Activated CD8-positive, alpha-beta memory T cell treated with anti-CD3 and anti-CD28 coated beads, Interleukin-2, amount 10 ng/mL, durations not matched to agents 7 days and 5 days (primary cell): ENCODE measurements around the gene PPP1R13B. TPM values are rescaled to one million over a fixed set of nuclear protein-coding genes. Genes with fewer than 3 reads are reported as not detected.

Experiments used
- ATAC-seq: fragments of 150-1000 bp; cut with Tn5 transposase; one replicate; pipeline ENCODE4 v1.10.0; 2021; ENCODE audit warnings: moderate library complexity
- CTCF ChIA-PET: fragments of 350-600 bp; sonication (Branson Sonifier 250); formaldehyde crosslinking; loops from one replicate; lab custom pipeline; 2021; ENCODE audit warnings: antibody characterized with exemption; lab: Charles Lee
- DNase-seq: peaks from one replicate; pipeline ENCODE4 v3.0.0-alpha.2; 2020
- H3K27ac Mint-ChIP-seq: one replicate; pipeline ENCODE4 v1.8.0; 2021; ENCODE audit warnings: mild to moderate bottlenecking, mixed read lengths
- H3K27me3 Mint-ChIP-seq: one replicate; pipeline ENCODE4 v1.8.0; 2021; ENCODE audit warnings: mixed read lengths
- H3K36me3 Mint-ChIP-seq: one replicate; pipeline ENCODE4 v1.8.0; 2021; ENCODE audit warnings: mild to moderate bottlenecking, mixed read lengths
- H3K4me1 Mint-ChIP-seq: one replicate; pipeline ENCODE4 v1.8.0; 2021; ENCODE audit warnings: mixed read lengths
- H3K4me3 Mint-ChIP-seq: one replicate; pipeline ENCODE4 v1.8.0; 2021; ENCODE audit warnings: mild to moderate bottlenecking, moderate library complexity, mixed read lengths
- H3K9me3 Mint-ChIP-seq: one replicate; pipeline ENCODE4 v1.8.0; 2022; ENCODE audit warnings: low read depth, mixed read lengths
- total RNA-seq, 2 experiments: library from RNA; stranded (reverse); gene quantifications; one replicate each; pipeline ENCODE4 v1.2.3, GENCODE V29; 2021

Gene PPP1R13B
- total RNA-seq, 2 experiments from 2014 or later: 8.6 to 11.7 TPM

- H3K4me1 Mint-ChIP-seq: peaks cover 3% of the 10 kb centered on the region
- no peaks in the 10 kb centered on the region for H3K9me3 Mint-ChIP-seq
- H3K27ac Mint-ChIP-seq: no peak overlapping the region
- no peak for ATAC-seq
- no peak overlapping the region for H3K4me3 Mint-ChIP-seq
- DNase-seq: no peak
- CTCF ChIA-PET: no interaction called here
- no peaks in the 10 kb centered on the region for H3K36me3 Mint-ChIP-seq
- H3K27me3 Mint-ChIP-seq: peaks cover 8% of the 10 kb centered on the region
These were observed 14.3 kb upstream of the PPP1R13B start for GRCh38 chr14:103861413-103862392.

GRCh38 chr14:103859416-103860202 is 12.2 kb upstream of the PPP1R13B start:
- CTCF ChIA-PET: no interaction called here
- H3K4me3 Mint-ChIP-seq: no peak overlapping the region
- no peak overlapping the region for H3K27ac Mint-ChIP-seq
- no peaks in the 10 kb centered on the region for H3K36me3 Mint-ChIP-seq
- H3K9me3 Mint-ChIP-seq: no peaks in the 10 kb centered on the region
- ATAC-seq (no peak), DNase-seq (no peak)
- peaks cover 8% of the 10 kb centered on the region for H3K27me3 Mint-ChIP-seq
- H3K4me1 Mint-ChIP-seq: peaks cover 3% of the 10 kb centered on the region

GRCh38 chr14:103858063-103858781 is 10.8 kb upstream of the PPP1R13B start:
- CTCF ChIA-PET: no interaction called here
- Mint-ChIP-seq H3K27ac (no peak overlapping the region), H3K9me3 (no peaks in the 10 kb centered on the region), H3K4me3 (no peak overlapping the region), H3K27me3 (peaks cover 8% of the 10 kb centered on the region), H3K4me1 (peaks cover 3% of the 10 kb centered on the region), H3K36me3 (no peaks in the 10 kb centered on the region)
- no peak for DNase-seq
- peak; percentile 53 for ATAC-seq

- DNase-seq (no peak), ATAC-seq (no peak)
- H3K27ac Mint-ChIP-seq: no peak overlapping the region
- CTCF ChIA-PET: no interaction called here
- no peak overlapping the region for H3K4me3 Mint-ChIP-seq
- no peaks in the 10 kb centered on the region for H3K9me3 Mint-ChIP-seq
- peaks cover 3% of the 10 kb centered on the region for H3K4me1 Mint-ChIP-seq
- peaks cover 6% of the 10 kb centered on the region for H3K27me3 Mint-ChIP-seq
- no peaks in the 10 kb centered on the region for H3K36me3 Mint-ChIP-seq
These were observed 9.9 kb upstream of the PPP1R13B start for GRCh38 chr14:103857256-103857655.

- CTCF ChIA-PET: no interaction called here
- Mint-ChIP-seq H3K9me3 (no peaks in the 10 kb centered on the region), H3K27me3 (peaks cover 4% of the 10 kb centered on the region), H3K4me3 (no peak overlapping the region), H3K36me3 (no peaks in the 10 kb centered on the region), H3K4me1 (peaks cover 3% of the 10 kb centered on the region), H3K27ac (no peak overlapping the region)
- DNase-seq (no peak), ATAC-seq (no peak)
These were observed 9.2 kb upstream of the PPP1R13B start for GRCh38 chr14:103856607-103857006.

- DNase-seq: no peak
- Mint-ChIP-seq H3K4me1 (peaks cover 3% of the 10 kb centered on the region), H3K4me3 (no peak overlapping the region), H3K27ac (no peak overlapping the region), H3K27me3 (no peaks in the 10 kb centered on the region), H3K36me3 (no peaks in the 10 kb centered on the region), H3K9me3 (no peaks in the 10 kb centered on the region)
- no peak for ATAC-seq
- CTCF ChIA-PET: no interaction called here
These were observed 8.7 kb upstream of the PPP1R13B start for GRCh38 chr14:103856105-103856504.

- no peaks in the 10 kb centered on the region for H3K9me3 Mint-ChIP-seq
- peaks cover 3% of the 10 kb centered on the region for H3K4me1 Mint-ChIP-seq
- ATAC-seq (no peak), DNase-seq (no peak)
- H3K36me3 Mint-ChIP-seq: no peaks in the 10 kb centered on the region
- H3K27ac Mint-ChIP-seq: no peak overlapping the region
- CTCF ChIA-PET: no interaction called here
- no peaks in the 10 kb centered on the region for H3K27me3 Mint-ChIP-seq
- no peak overlapping the region for H3K4me3 Mint-ChIP-seq
These were observed 8.3 kb upstream of the PPP1R13B start for GRCh38 chr14:103855734-103856095.

- Mint-ChIP-seq H3K27me3 (no peaks in the 10 kb centered on the region), H3K4me3 (no peak overlapping the region), H3K9me3 (no peaks in the 10 kb centered on the region), H3K27ac (no peak overlapping the region), H3K4me1 (peaks cover 3% of the 10 kb centered on the region), H3K36me3 (no peaks in the 10 kb centered on the region)
- ATAC-seq (no peak), DNase-seq (no peak)
- CTCF ChIA-PET: no interaction called here
These were observed 7.7 kb upstream of the PPP1R13B start for GRCh38 chr14:103854822-103855733.

GRCh38 chr14:103854017-103854808 is 6.8 kb upstream of the PPP1R13B start:
- CTCF ChIA-PET: no interaction called here
- H3K4me1 Mint-ChIP-seq: peaks cover 3% of the 10 kb centered on the region
- ATAC-seq (no peak), DNase-seq (no peak)
- H3K27me3 Mint-ChIP-seq: no peaks in the 10 kb centered on the region
- H3K4me3 Mint-ChIP-seq: no peak overlapping the region
- H3K27ac Mint-ChIP-seq: no peak overlapping the region
- no peaks in the 10 kb centered on the region for H3K9me3 Mint-ChIP-seq
- H3K36me3 Mint-ChIP-seq: no peaks in the 10 kb centered on the region

- H3K36me3 Mint-ChIP-seq: peaks cover 4% of the 10 kb centered on the region
- no peak overlapping the region for H3K27ac Mint-ChIP-seq
- no peak for ATAC-seq
- no peaks in the 10 kb centered on the region for H3K9me3 Mint-ChIP-seq
- peak overlapping the region; percentile 47 for H3K4me3 Mint-ChIP-seq
- CTCF ChIA-PET: interaction anchor here (0.7 to 1.0 kb wide), 2 partner anchors 9 to 41 kb away, joined by 3 read pairs; no protein-coding TSS in a partner anchor
- peaks cover 13% of the 10 kb centered on the region for H3K4me1 Mint-ChIP-seq
- H3K27me3 Mint-ChIP-seq: peaks cover 18% of the 10 kb centered on the region
- DNase-seq: no peak
These were observed 1.9 kb upstream of the PPP1R13B start for GRCh38 chr14:103849151-103849886.

GRCh38 chr14:103848175-103849077 is 1.1 kb upstream of the PPP1R13B start:
- H3K27me3 Mint-ChIP-seq: peaks cover 18% of the 10 kb centered on the region
- CTCF ChIA-PET: interaction anchor here (1.0 kb wide), 1 partner anchor 8 kb away, joined by 3 read pairs; no protein-coding TSS in a partner anchor
- ATAC-seq (no peak), DNase-seq (no peak)
- H3K9me3 Mint-ChIP-seq: no peaks in the 10 kb centered on the region
- H3K36me3 Mint-ChIP-seq: peaks cover 4% of the 10 kb centered on the region
- peak overlapping the region; percentile 47 for H3K4me3 Mint-ChIP-seq
- H3K4me1 Mint-ChIP-seq: peaks cover 13% of the 10 kb centered on the region
- H3K27ac Mint-ChIP-seq: no peak overlapping the region
